NCI-H1092 (cell line): ENCODE results near the gene ZNF264.
"Not testable (repeated sequence)": the region's sequence is repeated elsewhere in the genome, so short reads cannot be mapped to it uniquely, and the experiment has no call there.

Source experiments
- DNase-seq: peaks from one replicate; lab custom pipeline; 2025; lab: John Stamatoyannopoulos, UW

Gene ZNF264

DNA sequence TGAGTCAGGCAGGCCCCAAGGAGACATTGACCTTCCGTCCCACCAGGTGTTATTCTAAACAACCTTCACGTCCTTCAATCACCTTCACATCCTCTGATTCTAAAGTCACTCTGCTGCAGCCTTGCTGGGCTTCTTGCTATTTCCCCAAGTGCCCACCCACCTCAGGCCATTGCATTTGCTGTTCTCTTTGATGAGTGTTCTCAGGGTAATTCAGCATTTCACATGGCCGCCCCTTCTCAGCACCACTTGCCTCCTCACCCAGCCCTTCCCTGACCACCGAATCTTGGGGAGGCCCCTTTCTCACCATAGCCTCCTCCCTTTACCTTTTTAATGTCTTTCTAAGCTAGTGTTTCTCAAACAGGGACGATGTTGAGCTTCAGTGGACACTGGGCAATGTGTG is 53.8 kb downstream of the ZNF264 start:
- DNase-seq = no peak

GRCh38 chr19:57245959-57246358 is 54.7 kb downstream of the ZNF264 start:
- no peak for DNase-seq

- no peak for DNase-seq
These were observed 57.3 kb downstream of the ZNF264 start for GRCh38 chr19:57248646-57249045.

DNA sequence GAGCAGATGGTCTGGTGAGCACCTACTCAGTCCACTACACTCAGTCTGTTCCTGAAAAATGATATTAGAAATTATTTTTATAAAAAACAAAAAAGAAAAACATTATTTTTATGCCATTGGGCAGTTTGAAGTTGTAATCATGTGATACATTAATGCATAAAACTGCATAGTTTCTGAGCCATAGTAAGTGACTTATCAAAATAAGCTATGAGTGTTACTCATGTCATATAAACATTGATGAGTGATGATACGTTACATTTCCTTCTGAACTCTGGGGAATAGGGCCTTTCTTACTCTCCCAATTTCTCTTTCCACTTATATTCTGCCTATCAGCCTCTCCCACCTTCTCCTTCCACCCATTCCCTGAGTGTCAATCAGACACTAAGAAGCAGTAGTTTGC is 58.0 kb downstream of the ZNF264 start:
- no peak for DNase-seq

GRCh38 chr19:57253767-57254166 is 62.5 kb downstream of the ZNF264 start:
- DNase-seq = not testable (repeated sequence)

DNA sequence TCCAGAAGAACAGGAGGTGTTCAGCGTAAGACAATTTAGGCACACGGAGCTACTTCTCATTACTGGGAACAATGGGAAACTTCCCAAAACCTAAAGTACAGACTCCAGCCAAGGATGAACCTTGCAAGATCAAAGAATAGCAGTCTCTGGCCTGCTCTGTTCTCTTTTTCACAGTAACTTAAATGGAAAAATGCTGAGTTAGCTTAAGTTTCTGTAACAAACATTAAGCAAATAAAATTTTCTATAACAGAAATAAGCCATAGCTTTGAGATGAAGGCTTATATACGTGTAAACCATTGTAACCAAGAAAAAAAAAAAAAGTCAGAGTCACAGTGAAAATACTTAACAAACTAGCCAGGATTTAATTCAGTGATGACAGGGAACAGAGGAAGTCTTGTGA is 70.7 kb downstream of the ZNF264 start:
- no peak for DNase-seq

DNA sequence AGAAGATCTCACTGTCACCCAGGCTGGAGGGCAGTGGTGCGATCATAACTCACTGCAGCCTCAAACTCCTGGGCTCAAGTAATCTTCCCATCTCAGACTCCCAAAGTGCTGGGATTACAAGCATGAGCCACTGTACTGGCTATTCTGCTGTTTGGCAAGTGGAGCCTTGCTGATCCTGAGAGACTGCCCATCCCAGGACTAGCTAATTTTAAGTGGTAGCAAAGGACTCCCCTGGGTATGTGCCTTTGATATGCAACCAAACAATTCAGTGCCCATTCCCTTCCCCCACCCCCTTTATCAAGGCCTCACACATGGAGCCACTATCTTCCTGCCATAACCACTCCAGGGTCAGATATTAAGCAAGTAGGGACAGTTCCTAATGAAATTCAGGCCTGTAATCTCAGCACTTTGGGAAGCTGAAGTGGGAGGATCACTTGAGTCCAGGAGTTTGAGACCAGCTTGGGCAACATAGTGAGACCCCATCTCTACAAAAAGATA is 72.0 kb downstream of the ZNF264 start:
- DNase-seq = no peak

GRCh38 chr19:57267291-57267690 is 76.0 kb downstream of the ZNF264 start:
- no peak for DNase-seq

DNA sequence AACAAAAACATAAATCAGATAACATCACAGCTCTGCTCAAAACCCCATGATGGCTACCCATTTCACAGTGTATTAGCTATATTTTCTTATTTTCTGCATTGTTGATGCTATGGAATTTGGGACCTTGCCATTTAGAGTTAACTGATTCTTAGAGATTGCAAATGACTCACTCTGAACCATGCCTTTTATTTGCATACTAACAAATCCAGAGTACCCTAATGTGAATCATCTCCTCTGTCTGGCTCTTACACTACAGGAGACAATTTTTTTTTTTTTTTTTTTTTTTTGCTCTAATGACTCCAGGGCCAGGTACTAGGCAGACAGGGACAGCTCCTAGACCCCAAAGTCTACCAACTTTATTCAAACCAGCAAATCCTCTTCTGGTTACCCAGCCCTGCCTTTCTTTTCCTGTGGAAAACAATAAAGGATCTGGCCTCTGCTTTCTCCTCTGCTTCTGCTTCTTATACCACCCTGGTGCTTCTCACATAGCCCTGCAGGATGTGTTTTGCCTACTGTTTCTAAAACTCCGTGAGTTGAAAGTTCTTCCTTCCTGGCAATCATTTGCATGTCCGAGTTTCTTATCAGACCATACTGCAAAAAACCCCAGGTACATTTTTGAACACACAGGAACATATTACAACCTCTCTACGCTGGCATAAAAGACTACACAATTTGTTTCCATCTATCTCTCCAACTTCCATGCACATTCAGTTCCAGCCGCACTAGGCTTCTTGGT is 78.4 kb downstream of the ZNF264 start:
- no peak for DNase-seq

GRCh38 chr19:57271280-57271679 is 80.0 kb downstream of the ZNF264 start:
- no peak for DNase-seq
